GM19043 (cell line): ENCODE results near the gene PDLIM5.
A peak's percentile ranks its signal among the peaks of the same experiment; 100 is the strongest.
"Not testable (repeated sequence)": the region's sequence is repeated elsewhere in the genome, so short reads cannot be mapped to it uniquely, and the experiment has no call there.

Experiments used
- ATAC-seq: cut with Tn5 transposase; IDR thresholded peaks from one replicate; pipeline ENCODE4 v1.9.1; 2021; ENCODE audit warnings: low read depth; ENCODE audit not compliant: unreplicated experiment

Gene PDLIM5

GRCh38 chr4:94488670-94489069, 36.9 kb downstream of the PDLIM5 start:
- ATAC-seq, result no peak

GRCh38 chr4:94489098-94489497, 37.4 kb downstream of the PDLIM5 start:
- no peak for ATAC-seq

GRCh38 chr4:94490437-94490836, 38.7 kb downstream of the PDLIM5 start:
- ATAC-seq, result no peak

- no peak for ATAC-seq
Observed at GRCh38 chr4:94491322-94491721, 39.6 kb downstream of the PDLIM5 start.

- no peak for ATAC-seq
Observed at GRCh38 chr4:94495408-94495807, 43.7 kb downstream of the PDLIM5 start.

- ATAC-seq, result no peak
Observed at GRCh38 chr4:94497690-94498089, 45.9 kb downstream of the PDLIM5 start.

- ATAC-seq, result no peak
Observed at GRCh38 chr4:94498502-94498901, 46.8 kb downstream of the PDLIM5 start.

- no peak for ATAC-seq
Observed at GRCh38 chr4:94500685-94501084, 48.9 kb downstream of the PDLIM5 start.

GRCh38 chr4:94504545-94504944, 52.8 kb downstream of the PDLIM5 start:
- ATAC-seq, result no peak

GRCh38 chr4:94506822-94507221, 55.1 kb downstream of the PDLIM5 start:
- ATAC-seq, result no peak

GRCh38 chr4:94507281-94507680, 55.5 kb downstream of the PDLIM5 start:
- ATAC-seq, result no peak

- ATAC-seq, result no peak
Observed at GRCh38 chr4:94507708-94508107, 56.0 kb downstream of the PDLIM5 start.

- no peak for ATAC-seq
Observed at GRCh38 chr4:94508296-94508695, 56.6 kb downstream of the PDLIM5 start.

GRCh38 chr4:94508806-94509205, 57.1 kb downstream of the PDLIM5 start:
- no peak for ATAC-seq

- no peak for ATAC-seq
Observed at GRCh38 chr4:94511591-94511990, 59.8 kb downstream of the PDLIM5 start.

- ATAC-seq, result not testable (repeated sequence)
Observed at GRCh38 chr4:94513532-94513931, 61.8 kb downstream of the PDLIM5 start.

GRCh38 chr4:94515365-94515764, 63.6 kb downstream of the PDLIM5 start:
- ATAC-seq, result no peak

GRCh38 chr4:94516067-94516466, 64.3 kb downstream of the PDLIM5 start:
- no peak for ATAC-seq

- no peak for ATAC-seq
Observed at GRCh38 chr4:94516999-94517398, 65.3 kb downstream of the PDLIM5 start.

GRCh38 chr4:94517492-94517891, 65.8 kb downstream of the PDLIM5 start:
- ATAC-seq, result no peak

- ATAC-seq, result peak; percentile 51
Observed at GRCh38 chr4:94519019-94519418, 67.3 kb downstream of the PDLIM5 start.

GRCh38 chr4:94519925-94520789, 68.4 kb downstream of the PDLIM5 start:
- ATAC-seq, result peak; percentile 33
